GM18907 (cell line): ENCODE data around the gene MSX1.
"Not testable (repeated sequence)": the region's sequence is repeated elsewhere in the genome, so short reads cannot be mapped to it uniquely, and the experiment has no call there.

Source experiments
- ATAC-seq: cut with Tn5 transposase; IDR thresholded peaks from one replicate; pipeline ENCODE4 v1.9.1; 2021; ENCODE audit warnings: mild to moderate bottlenecking, moderate library complexity; ENCODE audit not compliant: unreplicated experiment

The MSX1 gene

DNA sequence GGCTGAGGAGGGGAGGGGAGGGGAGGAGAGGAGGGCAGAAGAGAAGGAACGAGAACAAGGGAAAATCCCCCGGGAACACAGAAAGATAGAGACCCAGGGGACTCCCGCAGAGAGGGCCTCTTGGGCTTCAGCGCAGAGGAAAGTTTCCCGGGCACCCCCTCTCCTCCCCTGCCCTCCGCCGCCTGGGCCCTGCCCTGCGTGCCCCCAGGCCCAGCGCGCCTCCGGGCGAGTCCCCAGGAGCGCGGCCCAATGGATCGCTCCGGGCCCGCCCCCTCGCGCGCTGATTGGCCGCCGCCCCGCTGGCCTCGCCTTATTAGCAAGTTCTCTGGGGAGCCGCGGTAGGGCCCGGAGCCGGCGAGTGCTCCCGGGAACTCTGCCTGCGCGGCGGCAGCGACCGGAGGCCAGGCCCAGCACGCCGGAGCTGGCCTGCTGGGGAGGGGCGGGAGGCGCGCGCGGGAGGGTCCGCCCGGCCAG lies at the start of gene MSX1:
TSS of gene MSX1 (plus strand) at position 341 of the 474 bp plus-strand sequence. CDS start 235 bp downstream, outside the sequence.
- ATAC-seq: peak; percentile 85

DNA sequence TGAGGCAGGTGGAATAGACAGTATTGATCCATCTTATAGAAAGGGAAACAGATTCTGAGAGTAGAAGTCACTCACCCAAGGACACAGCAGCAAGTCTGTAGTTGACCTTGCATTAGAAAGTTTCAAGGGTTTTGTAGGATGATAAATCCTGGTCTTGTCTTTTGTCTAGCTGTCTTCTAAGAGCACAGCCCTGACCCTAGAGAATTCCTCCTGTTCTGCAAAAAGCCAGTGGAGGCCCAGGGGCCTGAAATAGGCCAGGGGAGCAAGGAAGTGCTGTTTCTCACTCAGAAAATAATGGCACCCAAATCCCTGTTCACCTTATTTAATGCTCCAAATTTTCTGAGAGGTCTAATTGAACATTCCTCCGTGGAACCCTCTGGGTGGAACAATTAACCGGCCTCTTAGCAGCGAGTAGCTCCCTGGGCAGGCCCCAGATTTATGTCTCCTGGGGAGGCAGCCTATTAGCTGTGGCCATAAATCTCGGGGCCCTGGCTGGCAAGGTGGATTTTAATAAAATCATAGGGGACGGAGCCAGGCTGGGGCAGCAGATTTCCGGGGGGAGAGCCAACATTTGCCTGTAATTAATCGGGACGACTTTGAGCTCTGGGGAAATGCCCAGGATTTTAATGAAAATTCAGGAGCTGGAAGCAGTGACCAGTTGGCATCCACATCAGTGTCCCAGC lies 49.2 kb upstream of the MSX1 start:
- no peak for ATAC-seq

- ATAC-seq: no peak
Observed at GRCh38 chr4:4810778-4811177, 48.7 kb upstream of the MSX1 start.

GRCh38 chr4:4812145-4812794 lies 47.2 kb upstream of the MSX1 start:
- ATAC-seq: no peak

GRCh38 chr4:4818415-4819212 lies 40.9 kb upstream of the MSX1 start:
- ATAC-seq: no peak

- ATAC-seq: no peak
Observed at GRCh38 chr4:4819213-4819606, 40.3 kb upstream of the MSX1 start.

DNA sequence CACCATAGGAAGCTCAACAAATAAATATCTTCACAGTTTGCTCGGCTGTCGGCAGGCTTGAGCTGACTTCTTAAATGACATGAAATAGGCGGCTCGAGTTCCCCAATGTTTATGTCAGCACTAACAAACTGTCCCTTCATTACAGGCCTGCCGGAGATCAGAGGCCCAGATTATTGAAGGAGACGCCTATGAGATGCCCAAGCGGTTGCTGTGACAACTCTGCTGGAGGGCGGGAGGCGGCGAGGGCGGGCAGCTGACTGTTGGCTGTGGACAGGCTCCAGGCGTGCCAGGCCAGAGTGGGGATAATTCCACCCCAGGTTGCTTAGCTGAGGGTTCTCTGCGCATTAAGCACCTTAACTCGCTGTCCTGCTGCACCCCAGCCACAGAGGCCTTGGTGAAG lies 39.2 kb upstream of the MSX1 start:
- no peak for ATAC-seq

- ATAC-seq: no peak
Observed at GRCh38 chr4:4820739-4821138, 38.7 kb upstream of the MSX1 start.

DNA sequence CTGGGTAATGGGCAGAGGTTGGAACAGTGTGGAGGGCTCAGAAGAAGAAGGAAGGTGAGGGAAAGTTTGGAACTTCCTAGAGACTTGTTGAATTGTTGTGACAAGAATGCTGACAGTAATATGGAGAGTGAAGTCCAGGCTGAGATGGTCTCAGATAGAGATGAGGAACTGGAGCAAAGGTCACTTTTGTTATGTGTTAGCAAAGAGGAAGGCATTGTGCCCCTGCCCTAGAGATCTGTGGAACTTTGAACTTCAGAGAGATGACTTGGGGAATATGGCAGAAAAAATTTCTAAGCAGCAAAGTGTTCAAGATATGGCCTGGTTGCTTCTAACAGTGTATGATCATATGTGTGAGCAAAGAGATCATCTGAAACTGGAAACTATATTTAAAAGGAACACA lies 37.9 kb upstream of the MSX1 start:
- no peak for ATAC-seq

GRCh38 chr4:4822286-4822685 lies 37.2 kb upstream of the MSX1 start:
- ATAC-seq: not testable (repeated sequence)

- ATAC-seq: no peak
Observed at GRCh38 chr4:4823621-4824162, 35.8 kb upstream of the MSX1 start.

DNA sequence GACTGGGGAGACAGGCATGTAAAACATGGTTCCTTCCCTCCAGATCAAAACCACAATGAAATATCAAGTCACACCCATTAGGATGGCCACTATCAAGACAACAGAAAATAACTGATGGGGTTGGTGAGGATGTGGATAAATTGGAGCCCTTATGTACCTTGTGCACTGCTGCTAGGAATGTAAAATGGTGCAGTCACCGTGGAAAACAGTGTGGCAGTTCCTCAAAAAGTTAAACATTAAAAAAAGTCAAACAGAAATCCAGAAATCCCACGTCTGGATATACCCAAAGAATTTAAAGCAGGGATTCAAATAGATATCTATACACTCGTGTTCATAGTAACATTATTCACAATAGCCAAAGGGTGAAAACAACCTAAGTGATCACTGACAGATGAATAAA lies 35.2 kb upstream of the MSX1 start:
- ATAC-seq: no peak

GRCh38 chr4:4825431-4825830 lies 34.0 kb upstream of the MSX1 start:
- ATAC-seq: no peak

DNA sequence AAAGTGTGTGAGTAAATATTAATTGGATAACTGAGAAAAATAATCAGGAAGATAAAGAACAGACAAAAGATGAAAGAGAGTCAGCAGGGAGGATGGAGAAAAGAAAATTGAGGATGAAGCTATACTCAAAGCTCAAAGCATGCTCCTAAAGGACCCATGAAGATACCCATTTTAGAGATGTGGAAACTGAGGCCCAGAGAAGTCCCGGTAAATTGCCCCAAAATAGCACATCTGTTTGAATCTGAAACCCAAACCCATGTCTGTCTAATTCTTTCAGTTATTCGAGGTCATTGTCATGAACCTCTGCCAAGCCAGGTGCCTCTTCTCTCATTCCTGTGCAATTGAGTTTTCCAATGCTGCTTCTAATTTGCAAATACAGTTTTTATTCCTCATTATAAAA lies 29.6 kb upstream of the MSX1 start:
- no peak for ATAC-seq

GRCh38 chr4:4831266-4831665 lies 28.2 kb upstream of the MSX1 start:
- no peak for ATAC-seq

DNA sequence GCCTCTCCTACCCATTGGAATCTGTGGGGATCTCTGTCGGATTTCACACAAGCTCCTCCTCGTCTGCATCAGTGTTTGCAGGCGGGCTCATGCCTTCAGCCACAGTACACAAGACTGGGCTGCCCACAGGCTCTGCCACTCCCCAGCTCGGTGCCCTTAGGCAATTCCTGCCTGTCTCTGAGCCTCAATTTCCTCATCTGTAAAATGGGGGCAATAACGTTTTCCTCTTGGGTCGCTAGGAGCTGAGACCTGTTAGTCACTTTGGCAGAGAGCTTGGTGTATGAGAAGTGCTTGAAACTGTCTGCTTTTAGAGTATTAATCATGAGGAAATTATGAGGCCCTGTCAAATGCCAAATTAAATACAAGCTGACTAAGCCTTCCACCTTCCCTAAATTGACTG lies 27.6 kb upstream of the MSX1 start:
- no peak for ATAC-seq

- ATAC-seq: no peak
Observed at GRCh38 chr4:4836044-4836443, 23.4 kb upstream of the MSX1 start.

GRCh38 chr4:4837316-4837715 lies 22.1 kb upstream of the MSX1 start:
- ATAC-seq: no peak

- ATAC-seq: no peak
Observed at GRCh38 chr4:4838051-4838935, 21.2 kb upstream of the MSX1 start.
